HG02759 (cell line): ENCODE measurements around the gene TEX22.

ENCODE experiments used
- ATAC-seq: cut with Tn5 transposase; IDR thresholded peaks from one replicate; pipeline ENCODE4 v1.9.1; 2021; ENCODE audit warnings: mild to moderate bottlenecking, moderate library complexity; ENCODE audit not compliant: unreplicated experiment

Gene TEX22

GRCh38 chr14:105366386-105367074 is 31.8 kb upstream of the TEX22 start:
- no peak for ATAC-seq

GRCh38 chr14:105367116-105368031 is 31.0 kb upstream of the TEX22 start:
- no peak for ATAC-seq

- no peak for ATAC-seq
These were observed 30.3 kb upstream of the TEX22 start for GRCh38 chr14:105368032-105368417.

- ATAC-seq: no peak
These were observed 29.9 kb upstream of the TEX22 start for GRCh38 chr14:105368426-105368825.

GRCh38 chr14:105368910-105369652 is 29.3 kb upstream of the TEX22 start:
- no peak for ATAC-seq

- no peak for ATAC-seq
These were observed 28.7 kb upstream of the TEX22 start for GRCh38 chr14:105369653-105370040.

GRCh38 chr14:105374389-105374788 is 23.9 kb upstream of the TEX22 start:
- ATAC-seq: no peak

GRCh38 chr14:105375635-105376057 is 22.7 kb upstream of the TEX22 start:
- no peak for ATAC-seq

GRCh38 chr14:105376521-105377440 is 21.6 kb upstream of the TEX22 start:
- no peak for ATAC-seq

GRCh38 chr14:105377555-105378182 is 20.7 kb upstream of the TEX22 start:
- ATAC-seq: no peak

GRCh38 chr14:105378199-105378598 is 20.1 kb upstream of the TEX22 start:
- ATAC-seq: no peak

GRCh38 chr14:105378873-105379685 is 19.3 kb upstream of the TEX22 start:
- ATAC-seq: no peak

- ATAC-seq: no peak
These were observed 18.4 kb upstream of the TEX22 start for GRCh38 chr14:105379946-105380345.

GRCh38 chr14:105380756-105381155 is 17.6 kb upstream of the TEX22 start:
- ATAC-seq: no peak

GRCh38 chr14:105381446-105382342 is 16.6 kb upstream of the TEX22 start:
- ATAC-seq: no peak

GRCh38 chr14:105382343-105383082 is 15.8 kb upstream of the TEX22 start:
- no peak for ATAC-seq

- no peak for ATAC-seq
These were observed 15.1 kb upstream of the TEX22 start for GRCh38 chr14:105383083-105383730.
